OCI-LY3 (cell line): ENCODE data around the gene ISG20L2.

Source experiments
- CTCF ChIP-seq: fragments of 200-600, 300-600 bp; sonication (generic); IDR thresholded peaks from 2 replicates; pipeline ENCODE4 v1.5.1; 2014; ENCODE audit warnings: antibody characterized with exemption, low read length, low read depth
- EZH2phosphoT487 ChIP-seq: fragments of 200-600 bp; shearing (Covaris generic); IDR thresholded peaks from 2 replicates; pipeline ENCODE4 v1.6.1; 2018; ENCODE audit warnings: antibody characterized with exemption, mixed run types, low read depth

DNA sequence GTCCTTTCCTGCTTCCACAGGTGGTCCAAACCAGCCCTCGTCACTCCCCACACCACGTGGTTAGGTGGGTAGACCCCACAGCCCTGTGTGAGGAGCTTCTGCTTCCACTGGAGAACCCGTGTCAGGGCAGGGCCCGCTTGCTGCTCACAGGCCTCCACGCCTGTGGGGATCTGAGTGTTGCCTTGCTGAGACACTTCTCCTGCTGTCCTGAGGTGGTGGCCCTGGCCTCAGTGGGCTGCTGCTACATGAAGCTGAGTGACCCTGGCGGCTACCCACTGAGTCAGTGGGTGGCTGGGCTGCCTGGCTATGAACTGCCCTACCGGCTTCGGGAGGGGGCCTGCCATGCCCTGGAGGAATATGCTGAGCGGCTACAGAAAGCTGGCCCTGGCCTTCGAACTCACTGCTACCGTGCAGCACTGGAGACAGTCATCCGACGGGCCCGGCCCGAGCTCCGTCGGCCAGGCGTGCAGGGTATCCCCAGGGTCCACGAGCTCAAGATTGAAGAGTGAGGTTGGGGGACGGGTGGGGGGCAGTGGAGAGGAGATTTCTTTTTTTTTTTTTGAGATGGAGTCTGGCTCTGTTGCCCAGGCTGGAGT lies 5.5 kb upstream of the ISG20L2 start:
- TF ChIP-seq CTCF = no peak
- no peak for TF ChIP-seq EZH2phosphoT487
